H9 (cell line): ENCODE measurements around the gene UBLCP1. TPM values are rescaled to one million over a fixed set of nuclear protein-coding genes. Genes with fewer than 3 reads are reported as not detected.

Experiments
- DNase-seq: peaks from one replicate; pipeline ENCODE4 v3.0.0-alpha.2; 2017
- H2AFZ ChIP-seq: one replicate; pipeline ENCODE4 v1.6.1; 2013; ENCODE audit warnings: mild to moderate bottlenecking, low read length, control low read depth, moderate library complexity
- H2AK5ac ChIP-seq: 2 replicates; pipeline ENCODE4 v1.6.1; 2013; ENCODE audit warnings: low read length, control low read depth, mixed read lengths; ENCODE audit not compliant: insufficient read length
- H2BK120ac ChIP-seq: one replicate; pipeline ENCODE4 v1.6.1; 2013; ENCODE audit warnings: low read depth, mild to moderate bottlenecking, low read length, control low read depth, inconsistent platforms; ENCODE audit not compliant: poor library complexity, severe bottlenecking
- H2BK12ac ChIP-seq: 2 replicates; pipeline ENCODE4 v1.6.1; 2013; ENCODE audit warnings: low read length, control low read depth, mixed read lengths, low read depth; ENCODE audit not compliant: insufficient read length
- H2BK15ac ChIP-seq: 2 replicates; pipeline ENCODE4 v1.6.1; 2013; ENCODE audit warnings: low read depth, low read length, control low read depth
- H2BK20ac ChIP-seq: one replicate; pipeline ENCODE4 v1.6.1; 2013; ENCODE audit warnings: low read depth, mild to moderate bottlenecking, low read length, control low read depth, inconsistent platforms; ENCODE audit not compliant: poor library complexity, severe bottlenecking
- H2BK5ac ChIP-seq: 2 replicates; pipeline ENCODE4 v1.6.1; 2013; ENCODE audit warnings: low read length, control low read depth, mixed read lengths; ENCODE audit not compliant: insufficient read length
- H3K14ac ChIP-seq: 2 replicates; pipeline ENCODE4 v1.6.1; 2013; ENCODE audit warnings: low read length, control low read depth; ENCODE audit not compliant: insufficient read depth
- H3K18ac ChIP-seq: 2 replicates; pipeline ENCODE4 v1.6.1; 2013; ENCODE audit warnings: low read depth, mild to moderate bottlenecking, mixed read lengths, low read length, control low read depth; ENCODE audit not compliant: insufficient read length
- H3K23ac ChIP-seq: 2 replicates; pipeline ENCODE4 v1.6.1; 2013; ENCODE audit warnings: low read length, control low read depth, mixed read lengths, low read depth; ENCODE audit not compliant: insufficient read length
- H3K23me2 ChIP-seq: 2 replicates; pipeline ENCODE4 v1.6.1; 2013; ENCODE audit warnings: low read depth, mild to moderate bottlenecking, mixed read lengths, low read length, control low read depth; ENCODE audit not compliant: insufficient read length, poor library complexity, severe bottlenecking
- H3K27ac ChIP-seq: 2 replicates; pipeline ENCODE4 v1.5.1; 2013; ENCODE audit warnings: low read length, control low read depth, mixed read lengths, low read depth; ENCODE audit not compliant: insufficient read length
- H3K27me3 ChIP-seq: 2 replicates; pipeline ENCODE4 v1.6.1; 2013; ENCODE audit warnings: low read length, control low read depth, inconsistent platforms; ENCODE audit not compliant: insufficient read depth
- H3K4ac ChIP-seq: 2 replicates; pipeline ENCODE4 v1.6.1; 2013; ENCODE audit warnings: low read depth, mild to moderate bottlenecking, control low read depth, inconsistent platforms, low read length, moderate library complexity
- H3K4me1 ChIP-seq: 2 replicates; pipeline ENCODE4 v1.6.1; 2013; ENCODE audit warnings: low read length, control low read depth, inconsistent platforms; ENCODE audit not compliant: insufficient read depth
- H3K4me2 ChIP-seq: 2 replicates; pipeline ENCODE4 v1.6.1; 2013; ENCODE audit warnings: low read length, control low read depth, mixed read lengths; ENCODE audit not compliant: insufficient read length, insufficient read depth
- H3K56ac ChIP-seq: 2 replicates; pipeline ENCODE4 v1.6.1; 2013; ENCODE audit warnings: low read depth, mild to moderate bottlenecking, mixed read lengths, low read length, control low read depth; ENCODE audit not compliant: insufficient read length
- H3K79me1 ChIP-seq: 2 replicates; pipeline ENCODE4 v1.6.1; 2013; ENCODE audit warnings: low read depth, mild to moderate bottlenecking, moderate library complexity, low read length, control low read depth, inconsistent platforms; ENCODE audit not compliant: insufficient read depth, poor library complexity, severe bottlenecking
- H3K79me2 ChIP-seq: 2 replicates; pipeline ENCODE4 v1.6.1; 2013; ENCODE audit warnings: low read length, control low read depth, inconsistent platforms; ENCODE audit not compliant: insufficient read depth
- H3K9ac ChIP-seq: 2 replicates; pipeline ENCODE4 v1.6.1; 2013; ENCODE audit warnings: low read length, control low read depth, mixed read lengths; ENCODE audit not compliant: insufficient read length; ENCODE audit errors: extremely low read depth
- H3K9me3 ChIP-seq: one replicate; pipeline ENCODE4 v1.6.1; 2013; ENCODE audit warnings: low read depth, low read length, inconsistent platforms; ENCODE audit not compliant: control insufficient read depth
- H3T11ph ChIP-seq: one replicate; pipeline ENCODE4 v1.6.1; 2013; ENCODE audit warnings: mild to moderate bottlenecking, low read length, control low read depth, inconsistent platforms
- H4K20me1 ChIP-seq: one replicate; pipeline ENCODE4 v1.6.1; 2013; ENCODE audit not compliant: control insufficient read depth, insufficient read length, insufficient read depth
- H4K5ac ChIP-seq: 2 replicates; pipeline ENCODE4 v1.6.1; 2013; ENCODE audit warnings: low read depth, mild to moderate bottlenecking, mixed read lengths, low read length, control low read depth; ENCODE audit not compliant: insufficient read length
- H4K8ac ChIP-seq: replicated peaks from 2 replicates; pipeline ENCODE4 v1.6.1; 2013; ENCODE audit warnings: low read length, control low read depth, mixed read lengths, low read depth; ENCODE audit not compliant: insufficient read length
- H4K91ac ChIP-seq: 2 replicates; pipeline ENCODE4 v1.6.1; 2013; ENCODE audit warnings: low read depth, mild to moderate bottlenecking, moderate library complexity, mixed read lengths, low read length, control low read depth; ENCODE audit not compliant: insufficient read length
- H3K27ac Mint-ChIP-seq, 3 experiments: 2 replicates in 2 of 3; 3 replicates in 1 of 3; pipeline ENCODE4 v1.8.0; 2020 to 2021; ENCODE audit warnings: mixed read lengths in 3 of 3, mild to moderate bottlenecking in 1 of 3, moderate library complexity in 1 of 3
- H3K27me3 Mint-ChIP-seq: 2 replicates; pipeline ENCODE4 v1.8.0; 2021; ENCODE audit warnings: low read depth, mild to moderate bottlenecking, moderate library complexity, mixed read lengths
- H3K36me3 Mint-ChIP-seq, 3 experiments: 2 replicates in 2 of 3; 3 replicates in 1 of 3; pipeline ENCODE4 v1.8.0; 2020 to 2021; ENCODE audit warnings: low read depth in 3 of 3, mixed read lengths in 3 of 3; ENCODE audit not compliant: insufficient read depth in 1 of 3
- H3K4me1 Mint-ChIP-seq, 2 experiments: 2 replicates each; pipeline ENCODE4 v1.8.0; 2020; ENCODE audit warnings: mixed read lengths in 2 of 2
- H3K4me3 Mint-ChIP-seq, 2 experiments: 2 replicates in 1 of 2; 3 replicates in 1 of 2; pipeline ENCODE4 v1.8.0; 2020 to 2021; ENCODE audit warnings: mild to moderate bottlenecking in 2 of 2, mixed read lengths in 2 of 2, moderate library complexity in 1 of 2
- H3K9me3 Mint-ChIP-seq, 2 experiments: 2 replicates in 1 of 2; 3 replicates in 1 of 2; pipeline ENCODE4 v1.8.0; 2020; ENCODE audit warnings: mild to moderate bottlenecking in 2 of 2, mixed read lengths in 2 of 2, moderate library complexity in 1 of 2
- CTCF ChIP-seq: fragments of 200-600 bp; sonication (generic); conservative IDR thresholded peaks from 3 replicates; pipeline ENCODE4 v1.8.0; 2021; ENCODE audit warnings: antibody characterized with exemption, mild to moderate bottlenecking
- WGBS: extraction: QIAGEN DNeasy Blood & Tissue Kit; methylation state at CpG from one replicate; pipeline ENCODE4 v1.1.7; 2013; ENCODE audit warnings: missing lambda C conversion rate, low lambda C conversion rate, mixed read lengths; ENCODE audit not compliant: insufficient read length; ENCODE audit errors: extremely low coverage; 5-methylcytosine and 5-hydroxymethylcytosine counted together
- total RNA-seq: library from RNA; stranded (reverse); gene quantifications from 2 replicates; pipeline ENCODE4 v1.2.1, GENCODE V29; 2021

UBLCP1 gene
- total RNA-seq, 1 experiment from 2014 or later, result 37.9 TPM

GRCh38 chr5:159216454-159216853 lies 46.6 kb upstream of the UBLCP1 start:
- Histone ChIP-seq H3K27ac (no peak overlapping the region), H3K23me2 (no peaks in the 10 kb centered on the region), H2AFZ (no peak overlapping the region), H3K4ac (no peak overlapping the region), H3K9me3 (no peaks in the 10 kb centered on the region), H3K4me1 (peaks cover 2% of the 10 kb centered on the region; the same call in 1 of the 2 replicates), H4K8ac (no peak overlapping the region), H2BK15ac (no peak overlapping the region), H3K18ac (no peak overlapping the region), H3K27me3 (no peaks in the 10 kb centered on the region), H3K14ac (no peak overlapping the region), H2AK5ac (no peak overlapping the region), H2BK5ac (no peak overlapping the region), H2BK12ac (no peak overlapping the region), H2BK120ac (no peak overlapping the region), H4K91ac (no peak overlapping the region), H2BK20ac (no peak overlapping the region), H4K5ac (no peak overlapping the region), H3T11ph (no peak overlapping the region), H3K79me1 (no peaks in the 10 kb centered on the region), H3K4me2 (no peak overlapping the region), H3K56ac (no peak overlapping the region), H3K79me2 (no peaks in the 10 kb centered on the region), H4K20me1 (no peaks in the 10 kb centered on the region), H3K9ac (no peak overlapping the region), H3K23ac (no peak overlapping the region)
- H3K36me3 Mint-ChIP-seq, result no peaks in the 10 kb centered on the region; a peak in 1 of 7 replicates
- no peak for TF ChIP-seq CTCF
- no peaks in the 10 kb centered on the region; a peak in 1 of 5 replicates for H3K9me3 Mint-ChIP-seq
- H3K4me1 Mint-ChIP-seq, result peaks cover 0 to 4% of the 10 kb centered on the region in 2 experiments; a peak in 3 of 4 replicates
- no peak overlapping the region for H3K4me3 Mint-ChIP-seq
- no peak for DNase-seq
- peaks cover 27% of the 10 kb centered on the region for H3K27me3 Mint-ChIP-seq
- no CpG with 5 or more reads among the region's 2 CpGs for WGBS
- no peak overlapping the region; a peak in 1 of 7 replicates for H3K27ac Mint-ChIP-seq
